Retinal pigment epithelial cell (primary cell): ENCODE results near the gene HSPB6.

Experiments used
- DNase-seq: peaks from one replicate; pipeline ENCODE4 v3.0.0-alpha.2; 2010; ENCODE audit warnings: low read depth
- H3K4me3 ChIP-seq: 2 replicates; pipeline ENCODE4 v1.5.1; 2011; ENCODE audit warnings: mild to moderate bottlenecking, low read length, control low read depth, moderate library complexity
- CTCF ChIP-seq: conservative IDR thresholded peaks from 2 replicates; pipeline ENCODE4 v1.5.1; 2011; ENCODE audit warnings: low read depth, low read length, control low read depth, inconsistent platforms

HSPB6 gene

GRCh38 chr19:35768082-35768421 is 11.2 kb upstream of the HSPB6 start:
- no peak for DNase-seq
- no peak overlapping the region for H3K4me3 ChIP-seq
- no peak for TF ChIP-seq CTCF

GRCh38 chr19:35767288-35768081 is 10.7 kb upstream of the HSPB6 start:
- no peak for TF ChIP-seq CTCF
- no peak overlapping the region for H3K4me3 ChIP-seq
- no peak for DNase-seq

GRCh38 chr19:35766571-35767104 is 9.8 kb upstream of the HSPB6 start:
- no peak for DNase-seq
- H3K4me3 ChIP-seq, result no peak overlapping the region
- no peak for TF ChIP-seq CTCF

- no peak for DNase-seq
- no peak overlapping the region for H3K4me3 ChIP-seq
- TF ChIP-seq CTCF, result no peak
Observed at GRCh38 chr19:35764432-35765315, 7.8 kb upstream of the HSPB6 start.

GRCh38 chr19:35760711-35761349 is 4.0 kb upstream of the HSPB6 start:
- H3K4me3 ChIP-seq, result no peak overlapping the region
- no peak for DNase-seq
- no peak for TF ChIP-seq CTCF

- no peak for TF ChIP-seq CTCF
- H3K4me3 ChIP-seq, result no peak overlapping the region
- no peak for DNase-seq
Observed at GRCh38 chr19:35759697-35760096, 2.9 kb upstream of the HSPB6 start.
